EL (cell line): ENCODE data around the gene FNDC11.
"Not testable (repeated sequence)": the region's sequence is repeated elsewhere in the genome, so short reads cannot be mapped to it uniquely, and the experiment has no call there.

Source experiments
- DNase-seq: peaks from one replicate; pipeline ENCODE4 v3.0.0-alpha.2; 2016

The FNDC11 gene, protein sequence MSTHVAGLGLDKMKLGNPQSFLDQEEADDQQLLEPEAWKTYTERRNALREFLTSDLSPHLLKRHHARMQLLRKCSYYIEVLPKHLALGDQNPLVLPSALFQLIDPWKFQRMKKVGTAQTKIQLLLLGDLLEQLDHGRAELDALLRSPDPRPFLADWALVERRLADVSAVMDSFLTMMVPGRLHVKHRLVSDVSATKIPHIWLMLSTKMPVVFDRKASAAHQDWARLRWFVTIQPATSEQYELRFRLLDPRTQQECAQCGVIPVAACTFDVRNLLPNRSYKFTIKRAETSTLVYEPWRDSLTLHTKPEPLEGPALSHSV

GRCh38 chr20:63553933-63554290 lies at the start of gene FNDC11:
FNDC11 (plus strand) TSS chr20:63554159; CDS start chr20:63555664, 1,505 bp downstream.
- peak; percentile 48 for DNase-seq

DNA sequence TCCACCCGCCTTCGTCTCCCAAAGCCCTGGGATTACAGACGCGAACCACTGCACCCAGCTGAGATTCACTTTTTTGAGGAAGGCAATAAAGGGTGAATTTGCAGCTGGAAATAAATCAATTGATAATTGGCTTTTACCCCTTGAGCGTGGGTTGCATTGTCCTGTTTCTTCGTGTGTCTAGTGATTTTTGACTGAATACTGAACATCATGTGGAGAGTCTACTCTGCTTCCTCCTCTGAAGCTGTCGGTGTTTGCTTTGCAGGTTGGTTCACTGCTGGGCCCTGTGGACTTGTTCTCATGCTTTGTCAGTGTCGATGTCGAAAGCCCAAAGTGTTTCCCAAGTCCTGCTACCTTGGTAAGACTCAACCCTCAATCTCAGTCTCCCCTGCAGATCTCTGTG lies 49.3 kb upstream of the FNDC11 start:
- DNase-seq, result no peak

DNA sequence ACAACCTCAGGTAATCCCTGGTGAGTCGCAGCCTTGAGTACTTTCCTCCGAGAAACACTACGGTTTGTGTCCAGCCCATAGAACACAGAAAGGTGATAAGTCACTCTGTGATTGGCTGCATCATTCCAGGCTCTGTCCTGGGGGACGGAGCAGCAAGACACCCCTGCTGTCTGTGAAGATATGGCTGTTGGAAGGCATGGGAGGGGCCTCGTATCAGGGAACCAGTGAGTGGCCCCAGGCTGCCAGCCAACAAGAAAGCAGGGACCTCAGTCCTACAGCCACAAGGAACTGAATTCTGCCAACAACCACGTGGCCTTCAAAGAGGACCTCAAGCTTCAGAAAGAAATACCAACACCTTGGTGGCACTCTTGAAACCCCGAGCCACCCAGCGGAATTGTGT lies 48.7 kb upstream of the FNDC11 start:
- no peak for DNase-seq

GRCh38 chr20:63505723-63506122 lies 48.2 kb upstream of the FNDC11 start:
- no peak for DNase-seq

DNA sequence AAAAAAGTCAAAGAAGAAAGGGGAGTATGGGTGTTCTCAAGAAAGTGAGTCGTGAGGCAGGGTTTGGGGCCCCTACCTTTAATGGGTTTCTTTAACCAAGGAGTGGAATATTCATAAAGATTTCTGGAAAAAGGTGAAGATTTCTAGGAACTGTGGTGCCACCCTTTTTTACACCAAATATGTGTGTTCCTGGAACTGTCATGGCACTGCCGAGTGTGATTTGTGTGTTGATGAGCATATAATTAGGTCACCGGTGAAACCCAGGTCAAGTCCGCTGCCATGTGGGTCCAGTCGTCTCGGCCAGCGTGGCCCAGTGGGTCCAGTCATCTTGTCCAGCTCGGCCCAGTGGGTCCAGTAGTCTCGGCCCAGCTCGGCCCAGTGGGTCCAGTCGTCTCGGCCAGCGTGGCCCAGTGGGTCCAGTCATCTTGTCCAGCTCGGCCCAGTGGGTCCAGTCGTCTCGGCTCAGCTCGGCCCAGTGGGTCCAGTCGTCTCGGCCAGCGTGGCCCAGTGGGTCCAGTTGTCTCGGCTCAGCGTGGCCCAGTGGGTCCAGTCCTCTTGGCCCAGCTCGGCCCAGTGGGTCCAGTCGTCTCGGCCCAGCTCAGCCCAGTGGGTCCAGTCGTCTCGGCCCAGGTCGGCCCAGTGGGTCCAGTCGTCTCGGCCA lies 46.7 kb upstream of the FNDC11 start:
- no peak for DNase-seq

DNA sequence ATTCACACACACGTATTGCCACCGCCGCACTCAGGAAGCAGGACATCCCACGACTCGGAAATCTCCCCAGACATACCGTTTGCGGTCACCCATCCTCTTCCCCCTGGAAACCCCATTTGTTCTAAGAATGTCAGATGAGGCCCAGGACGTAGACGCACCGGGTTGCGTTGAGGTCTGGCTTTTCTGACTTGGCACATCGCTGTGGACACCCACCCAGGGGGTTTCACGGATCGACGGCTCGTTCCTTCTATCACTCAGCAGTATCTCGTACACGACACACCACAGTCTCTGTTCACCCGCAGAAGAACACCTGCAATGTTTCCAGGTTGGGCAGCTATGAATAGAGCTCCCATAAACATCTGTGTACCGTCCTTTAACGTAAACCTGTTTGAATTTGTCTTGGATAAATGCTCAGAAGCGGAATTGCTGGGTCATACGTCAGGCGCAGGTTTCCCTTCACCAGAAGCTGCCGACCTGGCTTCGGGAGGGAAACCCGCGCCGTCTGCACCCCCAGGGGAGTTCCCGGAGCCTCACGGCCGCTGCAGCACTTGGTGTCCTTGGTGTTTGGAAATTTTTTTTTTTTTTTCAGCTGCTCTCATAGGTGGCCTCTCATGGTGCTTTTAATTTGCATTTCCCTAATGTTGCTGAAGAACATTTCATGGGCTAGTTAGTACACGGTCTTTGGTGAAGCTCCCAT lies 45.7 kb upstream of the FNDC11 start:
- no peak for DNase-seq

DNA sequence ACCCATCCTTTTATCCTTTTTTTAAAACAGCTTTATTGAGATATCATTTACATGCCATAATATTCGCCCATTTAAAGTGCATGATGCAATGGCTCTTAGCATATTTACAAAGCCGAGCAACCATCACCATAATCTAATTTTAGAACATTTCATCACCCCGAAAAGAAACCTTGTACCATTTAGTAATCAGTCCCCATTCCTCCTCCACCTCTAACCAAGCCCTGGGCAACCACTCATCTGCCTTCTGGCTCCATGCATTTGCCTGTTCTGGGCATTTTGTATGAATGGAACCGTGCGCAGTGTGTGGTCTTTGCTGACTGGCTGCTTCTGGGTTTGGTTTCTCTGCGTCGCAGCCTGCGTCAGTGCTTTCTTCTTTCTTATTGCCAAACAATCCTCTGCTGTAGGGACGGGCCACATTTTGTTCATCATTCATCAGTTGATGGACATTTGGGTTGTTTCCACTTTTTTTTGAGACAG lies 44.8 kb upstream of the FNDC11 start:
- no peak for DNase-seq

GRCh38 chr20:63513207-63513606 lies 40.8 kb upstream of the FNDC11 start:
- DNase-seq, result no peak

DNA sequence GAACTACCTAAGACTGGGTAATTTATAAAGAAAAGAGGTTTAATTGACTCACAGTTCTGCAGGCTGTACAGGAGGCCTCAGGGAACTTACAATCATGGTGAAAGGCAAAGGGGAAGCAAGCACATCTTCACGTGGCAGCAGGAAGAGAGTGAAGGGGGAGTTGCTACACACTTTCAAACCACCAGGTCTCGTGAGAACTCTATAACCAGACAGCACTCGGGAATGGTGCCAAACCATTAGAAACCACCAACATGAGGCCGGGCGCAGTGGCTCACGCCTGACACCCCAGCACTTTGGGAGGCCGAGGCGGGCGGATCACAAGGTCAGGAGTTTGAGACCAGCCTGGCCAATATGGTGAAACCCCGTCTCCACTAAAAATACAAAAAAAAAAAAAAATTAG lies 39.4 kb upstream of the FNDC11 start:
- DNase-seq, result not testable (repeated sequence)

DNA sequence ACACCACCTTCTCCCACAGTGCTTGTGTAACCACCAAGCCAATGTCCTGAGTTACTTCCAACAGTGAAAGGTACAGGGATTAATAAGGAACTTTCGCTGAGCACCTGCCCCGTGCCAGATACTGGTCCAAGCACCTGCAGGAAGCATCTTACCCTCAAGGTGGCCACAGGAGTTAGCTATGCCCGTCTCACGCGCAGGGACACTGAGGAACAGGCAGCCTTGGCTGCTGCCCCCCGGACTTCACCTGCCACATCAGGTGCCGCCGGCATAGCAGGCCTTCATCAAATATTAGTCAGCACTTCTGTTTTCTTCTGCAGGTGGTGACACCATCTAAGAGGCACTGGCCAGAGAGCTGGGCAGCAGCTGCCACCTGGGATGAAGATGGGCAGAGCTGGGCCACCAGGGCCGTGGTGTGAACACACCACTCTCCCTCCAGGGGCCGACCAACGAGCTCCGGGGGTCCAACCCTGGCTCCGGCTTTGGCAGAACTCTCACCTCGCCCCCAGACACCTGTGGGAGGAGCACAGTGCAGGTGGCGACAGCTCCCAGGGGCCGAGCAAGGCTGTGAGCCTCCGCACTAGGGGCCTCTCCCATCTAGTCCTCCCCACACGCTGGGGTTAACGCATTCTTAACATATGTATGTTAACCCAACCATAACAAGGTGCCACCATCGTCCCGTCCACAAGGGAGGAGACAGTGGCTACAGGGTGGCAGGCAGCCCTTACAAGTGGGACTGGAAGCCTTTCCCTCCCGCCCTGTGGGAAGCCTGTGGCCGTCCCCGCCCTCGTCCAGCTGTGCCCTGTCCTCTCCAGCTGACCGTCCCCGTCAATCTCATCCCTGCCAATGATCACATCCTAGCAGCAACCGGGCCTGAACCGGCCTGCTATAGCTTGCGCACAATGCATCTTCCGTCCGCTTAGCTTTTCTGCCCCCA lies 36.3 kb upstream of the FNDC11 start:
- DNase-seq, result no peak

GRCh38 chr20:63518351-63518861 lies 35.6 kb upstream of the FNDC11 start:
- no peak for DNase-seq

GRCh38 chr20:63518946-63519667 lies 34.9 kb upstream of the FNDC11 start:
- no peak for DNase-seq

DNA sequence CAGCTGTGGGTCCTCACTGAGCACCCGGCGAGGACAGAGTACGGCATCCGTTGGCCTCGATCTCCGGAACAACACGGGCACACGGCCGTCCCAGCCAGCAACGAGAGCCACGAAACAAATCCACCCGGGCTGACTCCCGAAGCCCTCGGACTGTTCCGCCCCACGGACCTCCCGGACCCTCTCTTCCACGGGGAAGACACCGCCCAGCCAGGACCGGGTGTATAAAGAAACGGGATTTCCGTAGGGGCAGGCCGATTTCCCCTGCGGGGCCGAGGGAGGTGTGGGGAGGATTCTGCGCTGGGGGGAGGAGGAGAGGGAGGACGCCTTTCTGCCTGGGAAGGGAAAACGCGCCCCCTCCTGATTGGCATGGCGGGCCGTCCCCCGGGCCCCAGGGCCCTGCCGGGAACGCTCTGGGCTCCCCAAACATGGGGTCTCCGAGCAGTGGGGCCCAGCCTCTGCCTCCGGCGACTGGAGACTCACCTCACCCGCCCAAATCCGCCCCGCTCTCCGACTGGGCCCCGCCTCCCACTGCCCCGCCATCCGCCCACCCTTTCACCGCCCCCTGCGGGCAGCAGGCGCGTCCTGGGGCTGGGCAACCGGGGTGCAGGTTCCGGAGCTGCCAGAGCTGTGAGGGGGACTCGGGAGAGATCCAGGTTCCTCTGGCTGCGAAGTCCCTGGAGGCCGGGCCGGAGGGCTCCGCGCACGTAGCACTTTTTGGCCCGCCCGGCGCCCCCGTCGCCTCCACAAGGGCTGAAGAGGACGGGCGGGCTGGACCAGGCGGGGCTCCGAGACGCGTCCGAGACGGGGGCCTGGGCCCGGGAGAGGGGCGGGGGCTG lies 34.1 kb upstream of the FNDC11 start:
- peak; percentile 75 for DNase-seq

DNA sequence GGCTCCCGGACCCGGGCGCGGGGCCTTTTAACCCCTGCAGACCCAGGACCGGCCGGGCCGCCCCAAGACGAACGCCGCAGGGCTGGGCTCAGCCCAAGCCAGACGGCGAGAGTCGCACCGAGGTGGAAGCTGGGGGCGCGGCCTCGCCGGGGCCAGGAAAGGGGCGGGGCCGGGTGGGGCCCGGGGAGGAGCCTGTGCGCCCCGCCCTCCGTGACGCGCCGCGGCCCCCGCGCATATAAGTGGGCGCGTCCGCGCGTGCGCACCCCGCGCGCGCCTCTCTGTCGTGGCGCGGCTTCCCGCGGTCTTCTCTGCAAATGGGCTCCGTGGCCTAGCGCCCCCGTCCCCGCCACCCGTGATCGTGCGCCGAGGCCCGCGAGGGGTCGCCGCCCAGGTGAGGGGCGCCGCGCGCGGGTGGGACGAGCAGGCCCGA lies 33.4 kb upstream of the FNDC11 start, which contains the start of gene PPDPF:
Gene PPDPF (plus strand): TSS at position 262 of the 430 bp plus-strand sequence. CDS start 544 bp downstream, outside the sequence.
- peak; percentile 79 for DNase-seq

DNA sequence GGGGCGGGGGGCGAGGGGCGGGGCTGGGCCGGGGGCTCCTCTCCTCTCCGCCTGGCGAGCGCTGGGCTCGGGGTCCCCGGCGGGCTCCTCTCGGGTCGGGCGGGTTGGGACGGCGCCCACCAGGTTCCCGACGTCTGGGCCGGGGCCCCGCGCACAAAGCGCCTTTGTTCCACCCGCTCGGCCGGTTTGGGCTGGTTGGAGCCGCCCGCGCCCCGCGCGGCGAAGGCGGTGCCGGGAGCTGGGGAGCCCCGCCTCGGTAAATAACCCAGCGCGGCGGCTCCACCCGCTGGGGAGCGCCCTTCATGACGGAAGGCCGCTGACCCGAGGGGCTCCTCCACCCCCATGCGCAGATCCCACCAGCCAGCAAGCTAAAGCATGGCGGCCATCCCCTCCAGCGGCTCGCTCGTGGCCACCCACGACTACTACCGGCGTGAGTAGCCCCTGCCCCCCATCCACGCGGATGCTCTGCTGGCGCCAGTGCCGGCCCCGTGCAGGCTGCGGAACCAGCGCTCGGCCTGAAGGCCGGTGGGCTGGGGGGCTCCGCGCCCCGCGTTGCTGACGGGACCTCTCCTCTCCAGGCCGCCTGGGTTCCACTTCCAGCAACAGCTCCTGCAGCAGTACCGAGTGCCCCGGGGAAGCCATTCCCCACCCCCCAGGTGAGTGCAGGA lies 32.9 kb upstream of the FNDC11 start:
- DNase-seq, result peak; percentile 64

DNA sequence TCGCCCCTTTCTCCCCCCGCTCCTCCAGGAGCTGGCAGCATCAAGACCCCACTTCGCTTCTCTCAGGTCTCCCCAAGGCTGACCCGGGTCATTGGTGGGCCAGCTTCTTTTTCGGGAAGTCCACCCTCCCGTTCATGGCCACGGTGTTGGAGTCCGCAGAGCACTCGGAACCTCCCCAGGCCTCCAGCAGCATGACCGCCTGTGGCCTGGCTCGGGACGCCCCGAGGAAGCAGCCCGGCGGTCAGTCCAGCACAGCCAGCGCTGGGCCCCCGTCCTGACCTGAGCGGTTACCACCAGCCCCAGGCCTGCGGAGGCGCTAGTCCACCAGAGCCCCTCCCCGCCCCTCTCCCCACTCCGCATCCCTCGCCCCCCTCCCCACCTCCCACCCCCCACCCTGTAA lies 32.4 kb upstream of the FNDC11 start:
- DNase-seq, result no peak

DNA sequence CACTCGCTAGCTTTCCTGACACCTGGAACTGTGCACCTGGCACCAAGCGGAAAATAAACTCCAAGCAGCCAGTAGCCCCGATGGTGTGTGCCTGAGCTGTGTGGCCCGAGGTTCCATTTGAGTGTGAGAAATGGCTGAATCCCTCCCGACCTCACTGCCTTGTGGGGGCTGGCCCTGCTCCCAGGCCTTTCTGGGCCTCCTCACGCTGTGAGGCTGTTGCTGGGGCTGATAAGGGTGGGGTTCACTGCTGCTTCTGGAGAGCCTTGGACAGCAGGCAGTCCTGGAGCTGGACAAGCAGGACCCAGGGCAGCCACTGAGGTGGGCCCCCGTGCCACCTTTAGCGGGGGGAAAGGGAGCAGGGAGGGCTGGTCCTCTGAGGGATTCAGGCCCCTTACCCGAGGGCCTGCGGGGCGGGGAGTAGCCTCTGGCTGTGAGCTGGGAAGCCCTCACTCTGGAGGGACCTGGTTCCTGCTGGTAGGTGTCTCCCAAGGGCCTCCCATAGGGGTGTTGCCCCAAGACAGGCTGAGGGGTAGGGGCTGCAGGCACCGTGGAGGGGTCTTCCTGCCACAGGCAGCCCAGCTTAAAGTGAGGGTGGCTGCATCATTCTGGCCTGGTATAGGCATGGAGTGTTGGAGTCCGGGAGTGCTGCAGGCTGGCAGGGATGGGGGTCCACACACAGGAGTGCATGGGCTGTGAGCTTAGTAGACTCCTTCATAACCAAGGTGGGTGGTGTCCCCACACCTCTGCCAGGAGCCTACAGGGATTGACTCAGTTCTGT lies 31.7 kb upstream of the FNDC11 start:
- no peak for DNase-seq

DNA sequence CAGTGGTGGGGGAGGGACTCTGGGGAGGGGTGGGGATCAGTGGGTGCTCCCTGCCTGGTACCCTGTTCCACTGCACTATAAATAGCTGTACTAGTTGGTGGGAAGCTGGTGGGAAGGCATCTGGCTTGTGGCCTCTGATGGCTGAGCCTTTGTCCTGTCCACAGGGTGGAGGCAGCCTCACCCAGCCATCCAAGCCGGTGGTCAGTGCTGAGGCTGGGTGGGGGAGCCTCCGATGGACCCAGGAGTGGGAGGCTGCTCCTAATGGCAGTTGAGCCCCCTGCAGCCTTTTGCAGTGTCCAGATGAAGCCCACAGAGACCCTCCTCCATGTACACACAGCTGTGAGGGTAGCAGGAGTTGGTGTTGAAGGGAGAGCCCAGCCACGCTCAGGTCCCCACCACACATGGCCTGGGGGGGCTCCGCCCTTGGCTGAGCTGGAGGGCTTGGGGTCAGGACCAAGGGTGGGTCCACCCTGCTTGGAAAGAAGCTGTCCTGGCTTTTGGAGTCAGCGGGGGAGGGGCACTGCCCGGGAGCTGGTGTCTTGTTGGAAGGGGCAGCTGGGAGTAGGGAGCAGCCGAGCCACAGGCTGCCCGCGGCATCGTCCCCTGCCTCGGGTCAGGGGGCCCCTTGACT lies 30.9 kb upstream of the FNDC11 start:
- no peak for DNase-seq

DNA sequence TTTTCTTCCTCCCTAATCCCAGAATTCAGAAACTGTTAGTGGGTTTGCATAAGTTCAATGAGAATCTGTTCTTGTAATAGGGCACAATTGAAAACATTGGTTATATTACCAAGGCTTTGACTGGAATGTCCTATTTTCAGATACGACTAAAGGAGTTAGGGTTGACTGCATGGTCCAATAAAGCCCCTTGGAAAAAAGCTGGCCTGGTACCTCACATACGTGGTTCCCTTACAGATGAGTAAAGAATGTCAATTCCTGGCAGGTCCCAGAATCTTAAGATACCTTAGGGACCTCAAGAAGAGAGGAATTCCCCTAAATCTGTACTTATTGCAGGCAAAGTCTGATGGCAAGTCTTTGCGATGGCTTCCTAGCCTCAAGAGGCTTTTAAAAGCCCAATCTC lies 28.8 kb upstream of the FNDC11 start:
- DNase-seq, result no peak
